ENCODE measurements around the gene BCAR3.
"Not testable (repeated sequence)": the region's sequence is repeated elsewhere in the genome, so short reads cannot be mapped to it uniquely, and the experiment has no call there.

Gene BCAR3

DNA sequence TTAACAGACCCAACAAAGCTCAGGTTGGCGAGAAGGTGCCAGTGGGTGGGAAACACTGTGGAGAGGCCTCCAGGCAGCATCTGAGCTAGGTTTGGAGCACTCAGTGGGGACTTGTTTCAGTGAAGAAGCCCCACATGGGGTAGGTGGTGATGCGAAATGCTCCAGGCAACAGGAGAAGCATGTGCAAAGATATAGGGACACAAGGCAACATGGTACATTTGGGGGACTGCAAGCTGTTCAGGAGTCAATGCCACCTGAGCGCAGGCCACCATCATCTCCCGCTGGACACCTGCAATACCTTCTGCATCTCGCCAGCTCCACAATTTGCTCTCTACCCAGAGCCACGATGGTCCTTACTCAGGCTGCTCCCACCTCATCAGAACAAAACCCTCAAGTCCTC is 28.0 kb downstream of the BCAR3 start:
- no peak overlapping the region for H2AFZ ChIP-seq
- no peak overlapping the region for H3K4me2 ChIP-seq (ENCODE audit: low read length)
- no peaks in the 10 kb centered on the region for H3K36me3 ChIP-seq (ENCODE audit: control insufficient read depth, insufficient read depth, low read length)
- no peaks in the 10 kb centered on the region for H3K27me3 ChIP-seq (ENCODE audit: control insufficient read depth, insufficient read depth, low read length)
- H3K79me2 ChIP-seq: no peaks in the 10 kb centered on the region
- no peaks in the 10 kb centered on the region for H3K4me1 ChIP-seq
- H3K9ac ChIP-seq: no peak overlapping the region
- H3K9me3 ChIP-seq (ENCODE audit: control insufficient read depth, low read length): no peaks in the 10 kb centered on the region
- no peak overlapping the region for H3K27ac ChIP-seq
- no peak overlapping the region for H3K4me3 ChIP-seq (ENCODE audit: low read depth, low read length)
- TF ChIP-seq CTCF (IDR thresholded peaks at IDR 0.05): no peak

DNA sequence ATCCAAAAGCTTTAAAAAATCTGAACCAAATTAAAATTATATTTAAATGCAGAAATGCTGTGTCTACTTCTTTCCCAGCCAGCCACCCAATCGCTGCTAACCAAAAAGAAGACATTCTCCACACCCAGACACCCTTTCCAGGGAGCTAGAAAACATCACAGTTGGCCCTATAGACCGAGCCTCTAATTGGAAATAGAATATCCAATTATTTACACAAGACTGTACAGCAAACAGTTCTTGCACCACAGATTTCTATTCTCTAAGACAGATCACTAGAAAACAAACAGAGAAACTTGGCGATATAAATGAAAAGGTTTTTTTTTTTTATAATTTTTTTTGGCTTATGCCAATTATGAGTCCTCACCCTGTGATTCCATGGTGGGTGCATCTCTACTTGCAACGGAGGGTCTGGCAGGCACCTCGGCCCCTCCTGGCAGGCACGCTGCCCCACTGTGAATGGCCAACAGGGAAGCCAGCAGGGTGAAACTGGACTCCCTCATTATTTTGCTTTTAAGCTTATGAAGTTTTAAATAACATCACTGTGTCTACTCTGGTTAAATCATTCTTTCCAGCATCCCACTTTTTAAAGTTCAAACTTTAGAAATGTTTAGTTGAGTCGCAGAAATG is 29.2 kb downstream of the BCAR3 start:
- Histone ChIP-seq H3K79me2 (no peaks in the 10 kb centered on the region), H3K9me3 (ENCODE audit: control insufficient read depth, low read length) (no peaks in the 10 kb centered on the region), H3K9ac (no peak overlapping the region), H3K4me2 (ENCODE audit: low read length) (no peak overlapping the region), H3K27me3 (ENCODE audit: control insufficient read depth, insufficient read depth, low read length) (no peaks in the 10 kb centered on the region), H3K27ac (no peak overlapping the region), H2AFZ (no peak overlapping the region), H3K4me3 (ENCODE audit: low read depth, low read length) (no peak overlapping the region), H3K36me3 (ENCODE audit: control insufficient read depth, insufficient read depth, low read length) (no peaks in the 10 kb centered on the region), H3K4me1 (no peaks in the 10 kb centered on the region)
- TF ChIP-seq CTCF (IDR thresholded peaks at IDR 0.05): no peak

DNA sequence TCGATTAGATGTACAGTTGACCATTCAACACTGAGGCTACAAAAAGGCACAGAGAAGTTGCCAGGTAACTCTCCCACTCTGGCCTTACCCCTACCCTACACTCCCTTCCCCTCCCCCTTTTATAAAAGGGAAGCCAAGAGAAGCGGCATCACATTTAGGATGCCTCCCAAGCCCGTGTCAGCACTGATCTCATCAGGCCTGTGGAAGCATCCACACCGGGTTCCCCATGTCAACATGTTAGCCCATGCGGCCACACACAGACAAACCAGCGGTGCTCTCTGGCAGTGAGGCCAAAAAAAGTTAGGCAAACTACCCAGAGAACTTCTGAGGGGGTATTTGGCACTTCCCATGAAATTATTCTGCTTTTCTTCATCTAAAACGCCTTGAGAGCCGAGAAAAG is 29.9 kb downstream of the BCAR3 start:
- no peak overlapping the region for H3K27ac ChIP-seq
- H3K27me3 ChIP-seq (ENCODE audit: control insufficient read depth, insufficient read depth, low read length): no peaks in the 10 kb centered on the region
- no peaks in the 10 kb centered on the region for H3K9me3 ChIP-seq (ENCODE audit: control insufficient read depth, low read length)
- no peak overlapping the region for H3K4me2 ChIP-seq (ENCODE audit: low read length)
- H3K36me3 ChIP-seq (ENCODE audit: control insufficient read depth, insufficient read depth, low read length): no peaks in the 10 kb centered on the region
- no peaks in the 10 kb centered on the region for H3K79me2 ChIP-seq
- no peak overlapping the region for H3K4me3 ChIP-seq (ENCODE audit: low read depth, low read length)
- H3K4me1 ChIP-seq: no peaks in the 10 kb centered on the region
- no peak overlapping the region for H2AFZ ChIP-seq
- no peak overlapping the region for H3K9ac ChIP-seq
- no peak for TF ChIP-seq CTCF (IDR thresholded peaks at IDR 0.05)

DNA sequence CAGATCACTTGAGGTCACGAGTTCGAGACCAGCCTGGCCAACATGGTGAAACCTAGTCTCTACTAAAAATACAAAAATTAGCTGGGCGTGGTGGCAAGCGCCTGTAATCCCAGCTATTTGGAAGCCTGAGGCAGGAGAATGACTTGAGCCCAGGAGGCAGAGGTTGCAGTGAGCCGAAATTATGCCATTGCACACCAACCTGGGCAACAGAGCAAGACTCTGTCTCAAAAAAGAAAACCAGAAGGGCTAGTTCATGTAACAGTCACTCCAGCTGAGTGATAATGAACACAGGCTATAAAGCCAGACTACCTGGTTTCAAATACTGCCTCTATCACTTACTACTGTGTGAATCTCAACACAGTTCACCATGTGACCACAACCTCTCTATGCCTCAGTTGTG is 31.5 kb downstream of the BCAR3 start:
- H2AFZ ChIP-seq; H3K9me3 ChIP-seq (ENCODE audit: control insufficient read depth, low read length); H3K4me1 ChIP-seq; H3K27ac ChIP-seq; H3K9ac ChIP-seq; H3K36me3 ChIP-seq (ENCODE audit: control insufficient read depth, insufficient read depth, low read length); H3K4me2 ChIP-seq (ENCODE audit: low read length); H3K27me3 ChIP-seq (ENCODE audit: control insufficient read depth, insufficient read depth, low read length); H3K79me2 ChIP-seq; H3K4me3 ChIP-seq (ENCODE audit: low read depth, low read length): not testable (repeated sequence)

DNA sequence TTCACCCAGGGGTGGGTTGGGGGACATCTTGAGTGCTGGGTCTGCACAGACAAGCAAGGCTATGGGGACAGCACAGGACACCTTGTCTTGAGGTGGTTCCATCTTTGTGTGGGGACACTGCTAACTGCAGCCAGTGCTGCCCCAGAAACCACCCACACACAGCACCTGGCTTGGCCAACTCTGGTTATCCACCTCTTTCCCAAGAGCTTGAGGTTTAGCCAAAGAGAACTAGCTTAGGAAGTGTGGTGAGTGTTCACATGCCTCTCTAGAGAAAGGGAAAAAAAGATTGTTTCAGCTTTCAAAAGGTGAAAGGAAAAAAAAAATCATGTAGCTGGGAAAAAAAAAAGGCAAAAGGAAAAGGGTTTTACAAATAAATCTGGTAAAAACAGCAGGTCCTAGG is 32.4 kb downstream of the BCAR3 start:
- Histone ChIP-seq H3K36me3 (ENCODE audit: control insufficient read depth, insufficient read depth, low read length) (no peaks in the 10 kb centered on the region), H3K9ac (no peak overlapping the region), H3K4me3 (ENCODE audit: low read depth, low read length) (no peak overlapping the region), H3K27me3 (ENCODE audit: control insufficient read depth, insufficient read depth, low read length) (no peaks in the 10 kb centered on the region), H3K4me1 (no peaks in the 10 kb centered on the region), H3K9me3 (ENCODE audit: control insufficient read depth, low read length) (no peaks in the 10 kb centered on the region), H2AFZ (no peak overlapping the region), H3K27ac (no peak overlapping the region), H3K4me2 (ENCODE audit: low read length) (no peak overlapping the region), H3K79me2 (no peaks in the 10 kb centered on the region)
- no peak for TF ChIP-seq CTCF (IDR thresholded peaks at IDR 0.05)
